CD4-positive, CD25-positive, alpha-beta regulatory T cell (primary cell): Measurements from ENCODE around the gene SPATA20. TPM values are rescaled to one million over a fixed set of nuclear protein-coding genes. Genes with fewer than 3 reads are reported as not detected.

Experiments
- ATAC-seq, 2 donors: fragments of 150-1000 bp; cut with Tn5 transposase; one replicate each; pipeline ENCODE4 v1.10.0; 2021; ENCODE audit warnings: low read depth in 2 of 2, moderate number of reproducible peaks in 2 of 2, moderate library complexity in 1 of 2
- DNase-seq, 3 donors: peaks; one replicate each; pipeline versions ENCODE4 v3.0.0 to v3.0.0-alpha.2; 2012 to 2022; ENCODE audit warnings: mixed read lengths in 1 of 3
- H3K27ac ChIP-seq: one replicate; pipeline ENCODE4 v1.7.0; 2013; ENCODE audit warnings: mild to moderate bottlenecking, low read length; ENCODE audit not compliant: insufficient read depth, poor library complexity, severe bottlenecking
- H3K27me3 ChIP-seq: one replicate; pipeline ENCODE4 v1.7.0; 2013; ENCODE audit warnings: low read length; ENCODE audit not compliant: control insufficient read depth, insufficient read depth
- H3K36me3 ChIP-seq: one replicate; pipeline ENCODE4 v1.7.0; 2013; ENCODE audit warnings: mild to moderate bottlenecking, low read length, moderate library complexity; ENCODE audit not compliant: control insufficient read depth, insufficient read depth
- H3K4me1 ChIP-seq: 2 replicates; pipeline ENCODE4 v1.7.0; 2013; ENCODE audit warnings: mild to moderate bottlenecking, low read length; ENCODE audit not compliant: insufficient read depth, control insufficient read depth, poor library complexity, severe bottlenecking
- H3K4me3 ChIP-seq: one replicate; pipeline ENCODE4 v1.7.0; 2013; ENCODE audit warnings: low read depth, mild to moderate bottlenecking, low read length, moderate library complexity
- H3K9me3 ChIP-seq, 2 experiments: 1 replicate in 1 of 2; 2 replicates in 1 of 2; pipeline ENCODE4 v1.7.0; 2013; ENCODE audit warnings: low read length in 2 of 2, mild to moderate bottlenecking in 1 of 2, moderate library complexity in 1 of 2; ENCODE audit not compliant: control insufficient read depth in 2 of 2
- H3K27ac Mint-ChIP-seq, 3 donors: one replicate each; pipeline ENCODE4 v1.8.0; 2020 to 2022; ENCODE audit warnings: mild to moderate bottlenecking in 3 of 3, mixed read lengths in 3 of 3, moderate library complexity in 2 of 3
- H3K27me3 Mint-ChIP-seq: one replicate; pipeline ENCODE4 v1.8.0; 2022; ENCODE audit warnings: mild to moderate bottlenecking, mixed read lengths
- H3K36me3 Mint-ChIP-seq: one replicate; pipeline ENCODE4 v1.8.0; 2020; ENCODE audit warnings: mixed read lengths
- H3K4me1 Mint-ChIP-seq, 4 donors: one replicate each; pipeline ENCODE4 v1.8.0; 2020 to 2022; ENCODE audit warnings: mixed read lengths in 4 of 4, mild to moderate bottlenecking in 1 of 4
- H3K4me3 Mint-ChIP-seq, 4 donors: one replicate each; pipeline ENCODE4 v1.8.0; 2020 to 2022; ENCODE audit warnings: mild to moderate bottlenecking in 4 of 4, mixed read lengths in 4 of 4, moderate library complexity in 3 of 4
- H3K9me3 Mint-ChIP-seq, 7 donors: one replicate each; pipeline ENCODE4 v1.8.0; 2020 to 2022; ENCODE audit warnings: mixed read lengths in 7 of 7, mild to moderate bottlenecking in 3 of 7, moderate library complexity in 2 of 7
- polyA plus RNA-seq, 4 donors: library from polyadenylated mRNA; unstranded; fragments of 300-500 nt; fragmentation: Illumina TruSeq; gene quantifications; one replicate each; pipeline ENCODE4 v1.2.3, GENCODE V29; 2021
- total RNA-seq: library from RNA; stranded (reverse); gene quantifications from one replicate; pipeline ENCODE4 v1.2.3, GENCODE V29; 2022

Gene SPATA20
- total and polyA plus RNA-seq, 5 donors from 2014 or later, result 5.8 to 26.8 (median 6.7) TPM

DNA sequence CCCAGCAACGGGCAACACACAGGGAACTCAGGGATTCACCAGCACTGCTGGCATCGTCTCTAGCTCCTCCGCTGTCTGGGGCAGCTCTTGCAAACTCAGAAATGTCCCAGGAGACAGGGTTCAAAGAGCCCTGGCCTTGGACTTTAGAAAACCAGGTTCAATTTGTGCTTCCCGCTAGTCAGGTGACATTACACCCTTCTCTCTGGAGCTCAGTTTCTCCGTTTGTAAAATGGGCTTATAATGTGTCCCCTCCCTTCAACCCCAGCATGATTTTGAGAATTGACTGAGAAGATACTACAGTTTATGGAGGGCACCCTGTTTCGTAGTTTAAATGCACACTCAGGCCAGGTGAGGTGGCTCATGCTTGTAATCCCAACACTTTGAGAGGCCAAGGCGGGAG lies 40.7 kb upstream of the SPATA20 start:
- no peak for ATAC-seq
- no peak for DNase-seq
- Mint-ChIP-seq H3K9me3 (no peaks in the 10 kb centered on the region), H3K4me3 (peak overlapping the region; percentile 22 to 83 (median 68)), H3K27me3 (peaks cover 14% of the 10 kb centered on the region), H3K4me1 (peaks cover 12 to 40% (median 21%) of the 10 kb centered on the region in 4 donors), H3K27ac (peak overlapping the region in 2 of 3 donors; percentile 52 to 81), H3K36me3 (no peaks in the 10 kb centered on the region)
- Histone ChIP-seq H3K27ac (no peak overlapping the region), H3K36me3 (no peaks in the 10 kb centered on the region), H3K27me3 (no peaks in the 10 kb centered on the region), H3K4me3 (no peak overlapping the region), H3K4me1 (peaks cover 33% of the 10 kb centered on the region), H3K9me3 (no peaks in the 10 kb centered on the region)

DNA sequence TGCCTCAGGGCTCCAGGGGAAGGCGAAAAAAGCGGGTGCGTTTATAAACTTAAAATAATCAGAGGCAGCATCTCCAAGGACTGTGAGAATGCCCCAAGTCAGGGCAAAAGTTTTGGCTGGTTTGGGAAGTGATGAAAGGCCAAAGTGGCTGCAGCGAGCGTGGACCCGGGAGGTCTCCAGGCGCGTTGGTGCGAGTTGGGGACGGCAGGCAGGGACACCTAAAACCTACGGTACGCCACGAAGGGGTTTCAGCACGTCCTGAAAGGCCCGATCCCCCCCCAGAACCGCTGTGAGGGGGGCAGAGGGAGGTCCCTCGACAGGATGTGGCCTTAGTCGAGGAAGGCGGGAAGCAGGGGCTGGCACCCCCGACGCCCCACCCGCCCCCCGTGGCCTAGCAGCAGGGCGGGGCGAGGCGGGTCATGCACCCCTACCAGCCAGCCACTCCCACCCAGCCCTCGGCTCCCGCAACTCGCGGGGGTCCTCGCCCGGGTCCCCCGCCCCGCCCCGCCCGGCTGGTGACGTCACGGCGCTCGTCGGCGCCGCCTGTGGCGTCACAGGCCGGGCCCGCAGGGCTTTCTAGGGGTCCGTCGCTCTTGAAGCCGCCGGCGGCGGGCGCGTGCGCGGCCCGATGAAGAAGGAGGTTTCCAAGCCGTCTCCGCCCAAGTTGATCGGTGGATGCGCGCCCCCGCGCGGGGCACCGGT lies 39.0 kb upstream of the SPATA20 start, which contains the start of gene MYCBPAP:
Gene MYCBPAP, plus strand, starts transcription at position 569 of the 702 bp plus-strand sequence. CDS start 236 bp downstream, outside the sequence.
- no peaks in the 10 kb centered on the region for H3K9me3 ChIP-seq
- Mint-ChIP-seq H3K4me3 (peak within 1 kb of the TSS; percentile 90 to 99 (median 94)), H3K4me1 (peaks cover 14 to 51% (median 30%) of the 10 kb centered on the region in 4 donors), H3K36me3 (no peaks in the 10 kb centered on the region), H3K27ac (peak within 1 kb of the TSS; percentile 92 to 98 (median 95)), H3K9me3 (no peaks in the 10 kb centered on the region), H3K27me3 (peaks cover 14% of the 10 kb centered on the region)
- peak within 1 kb of the TSS; percentile 81 for H3K27ac ChIP-seq
- peaks cover 37% of the 10 kb centered on the region for H3K4me1 ChIP-seq
- peak; percentile 67 for ATAC-seq
- H3K36me3 ChIP-seq, result no peaks in the 10 kb centered on the region
- DNase-seq, result peak; percentile 78 to 89 (median 82)
- peak within 1 kb of the TSS; percentile 73 for H3K4me3 ChIP-seq
- no peaks in the 10 kb centered on the region for H3K27me3 ChIP-seq

DNA sequence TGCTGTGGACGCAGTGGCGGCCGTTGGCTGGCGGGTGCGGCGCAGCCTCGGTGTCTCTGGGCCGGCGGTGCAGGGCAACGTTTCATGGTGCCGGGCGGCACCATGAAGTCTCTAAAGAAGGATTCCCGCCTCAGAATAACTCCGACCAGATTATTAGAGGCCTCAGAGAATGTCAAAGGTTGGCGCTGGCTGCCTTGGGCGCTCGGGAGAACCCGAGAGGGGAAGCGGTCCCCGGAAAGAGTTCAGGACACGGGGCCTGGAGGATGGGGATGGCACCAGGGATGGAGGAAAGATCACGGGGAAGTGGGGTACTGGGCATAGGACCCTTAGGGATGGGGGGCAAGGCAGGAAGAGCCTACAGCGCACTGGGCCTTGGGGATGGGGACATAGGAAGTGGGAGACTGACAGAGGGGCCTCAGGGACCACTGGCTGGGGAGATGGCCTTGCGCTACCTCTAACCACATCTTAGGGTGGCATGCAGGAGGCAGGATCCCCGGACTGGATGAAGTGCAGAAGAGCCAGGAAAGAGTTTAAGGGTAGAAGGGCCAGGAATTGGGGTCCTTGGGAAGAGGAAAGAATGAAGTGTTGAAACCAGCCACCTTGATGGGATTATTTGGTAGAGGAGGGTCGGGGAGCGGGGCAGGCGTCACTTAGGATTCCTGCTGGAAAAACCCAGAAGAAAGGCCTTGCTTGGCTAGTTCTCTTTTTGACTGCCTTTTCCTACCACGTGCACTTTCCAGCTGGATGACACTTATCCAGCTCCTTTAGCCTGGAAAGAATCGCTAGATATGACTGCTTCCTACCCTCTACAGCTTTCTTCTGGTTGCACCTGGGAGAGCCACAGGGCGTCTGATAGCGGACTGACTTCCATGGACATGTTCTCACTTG lies 38.2 kb upstream of the SPATA20 start:
- no peak for ATAC-seq
- Mint-ChIP-seq H3K4me1 (peaks cover 14 to 49% (median 30%) of the 10 kb centered on the region in 4 donors), H3K36me3 (no peaks in the 10 kb centered on the region), H3K4me3 (peak overlapping the region; percentile 90 to 99 (median 94)), H3K27ac (peak overlapping the region; percentile 14 to 92 (median 90)), H3K27me3 (peaks cover 14% of the 10 kb centered on the region), H3K9me3 (no peaks in the 10 kb centered on the region)
- Histone ChIP-seq H3K4me3 (peak overlapping the region; percentile 73), H3K9me3 (no peaks in the 10 kb centered on the region), H3K4me1 (peaks cover 37% of the 10 kb centered on the region), H3K27ac (peak overlapping the region; percentile 81), H3K36me3 (no peaks in the 10 kb centered on the region), H3K27me3 (no peaks in the 10 kb centered on the region)
- DNase-seq, result no peak

DNA sequence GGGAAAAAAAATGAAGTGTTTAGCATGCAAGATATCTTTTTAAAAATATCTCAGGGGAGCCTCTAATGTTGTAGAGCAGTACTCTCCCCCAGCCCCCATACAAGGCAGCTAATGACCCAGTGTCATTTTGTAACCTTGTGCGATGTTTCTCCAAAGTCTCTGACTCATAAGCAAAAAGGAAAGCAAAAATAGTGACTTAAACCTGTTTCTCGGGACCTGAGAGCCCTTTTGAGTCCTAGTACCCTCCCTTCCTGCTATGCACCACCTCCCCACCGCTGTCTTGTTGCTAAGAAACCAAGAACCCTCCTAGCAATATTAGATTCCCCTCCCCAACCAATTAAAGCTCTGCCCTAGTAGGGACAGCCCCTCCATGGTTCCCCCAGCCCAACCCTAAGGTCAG lies 35.9 kb upstream of the SPATA20 start:
- peaks cover 1% of the 10 kb centered on the region for H3K27me3 Mint-ChIP-seq
- DNase-seq (peak; percentile 36 to 96 (median 68)), ATAC-seq (peak; percentile 75 to 76)
- peak overlapping the region; percentile 70 for H3K27ac ChIP-seq
- H3K9me3 ChIP-seq, result no peaks in the 10 kb centered on the region
- H3K4me3 ChIP-seq, result peak overlapping the region; percentile 61
- no peaks in the 10 kb centered on the region for H3K9me3 Mint-ChIP-seq
- H3K36me3 Mint-ChIP-seq, result no peaks in the 10 kb centered on the region
- no peaks in the 10 kb centered on the region for H3K27me3 ChIP-seq
- H3K36me3 ChIP-seq, result no peaks in the 10 kb centered on the region
- H3K27ac Mint-ChIP-seq, result peak overlapping the region; percentile 57 to 88 (median 84)
- peaks cover 17 to 44% (median 30%) of the 10 kb centered on the region in 4 donors for H3K4me1 Mint-ChIP-seq
- peak overlapping the region; percentile 68 to 86 (median 78) for H3K4me3 Mint-ChIP-seq
- H3K4me1 ChIP-seq, result peaks cover 37% of the 10 kb centered on the region

DNA sequence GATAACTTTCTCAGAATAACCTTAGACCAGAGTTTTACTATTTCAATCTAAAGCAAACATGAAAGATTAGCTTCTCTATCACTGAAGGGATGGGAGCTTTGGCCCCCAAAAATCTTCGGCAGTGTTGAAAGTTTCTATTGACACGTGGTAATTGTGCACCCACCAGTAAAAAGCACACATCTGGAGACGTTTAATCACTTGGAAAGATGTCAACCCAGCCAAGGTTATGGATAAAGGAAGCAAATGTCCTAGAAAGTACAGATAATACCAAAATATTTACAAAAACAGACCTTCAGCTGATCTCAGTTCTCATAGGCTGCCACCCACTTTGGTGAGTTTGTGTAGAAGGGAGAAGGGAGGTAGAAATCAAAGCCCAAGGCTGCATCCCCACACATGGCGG lies 33.5 kb upstream of the SPATA20 start:
- Histone ChIP-seq H3K9me3 (no peaks in the 10 kb centered on the region), H3K4me3 (no peak overlapping the region), H3K27me3 (no peaks in the 10 kb centered on the region), H3K27ac (no peak overlapping the region), H3K36me3 (no peaks in the 10 kb centered on the region), H3K4me1 (peaks cover 29% of the 10 kb centered on the region)
- H3K36me3 Mint-ChIP-seq, result no peaks in the 10 kb centered on the region
- ATAC-seq (no peak), DNase-seq (no peak)
- peaks cover 15 to 46% (median 31%) of the 10 kb centered on the region in 4 donors for H3K4me1 Mint-ChIP-seq
- no peaks in the 10 kb centered on the region for H3K9me3 Mint-ChIP-seq
- H3K27ac Mint-ChIP-seq, result no peak overlapping the region
- no peak overlapping the region for H3K4me3 Mint-ChIP-seq
- H3K27me3 Mint-ChIP-seq, result no peaks in the 10 kb centered on the region

DNA sequence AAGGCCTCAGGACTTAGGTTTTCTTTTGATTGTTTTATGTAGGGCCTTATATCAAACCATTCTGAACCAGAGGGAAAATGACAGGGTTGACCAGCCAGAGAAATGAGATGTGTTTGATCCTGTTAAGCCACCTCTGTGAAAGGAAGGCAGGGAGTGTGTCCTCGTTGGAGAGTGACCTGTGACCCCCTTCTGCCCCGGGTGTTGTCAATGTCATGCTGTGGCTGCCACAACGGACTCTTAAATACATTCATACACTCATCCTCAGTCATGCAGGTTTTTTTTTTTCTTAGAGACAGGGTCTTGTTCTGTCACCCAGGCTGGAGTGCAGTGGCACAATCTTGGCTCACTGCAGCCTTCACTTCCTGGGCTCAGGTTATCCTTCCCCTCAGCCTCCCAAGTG lies 32.6 kb upstream of the SPATA20 start:
- Histone ChIP-seq H3K4me1 (peaks cover 22% of the 10 kb centered on the region), H3K27ac (no peak overlapping the region), H3K36me3 (no peaks in the 10 kb centered on the region), H3K9me3 (no peaks in the 10 kb centered on the region), H3K27me3 (no peaks in the 10 kb centered on the region), H3K4me3 (no peak overlapping the region)
- peaks cover 15 to 39% (median 27%) of the 10 kb centered on the region in 4 donors for H3K4me1 Mint-ChIP-seq
- ATAC-seq (no peak), DNase-seq (no peak)
- no peaks in the 10 kb centered on the region for H3K36me3 Mint-ChIP-seq
- H3K9me3 Mint-ChIP-seq, result no peaks in the 10 kb centered on the region
- peak overlapping the region in 1 of 3 donors; percentile 43 for H3K27ac Mint-ChIP-seq
- H3K27me3 Mint-ChIP-seq, result no peaks in the 10 kb centered on the region
- peak overlapping the region in 1 of 4 donors; percentile 43 for H3K4me3 Mint-ChIP-seq

DNA sequence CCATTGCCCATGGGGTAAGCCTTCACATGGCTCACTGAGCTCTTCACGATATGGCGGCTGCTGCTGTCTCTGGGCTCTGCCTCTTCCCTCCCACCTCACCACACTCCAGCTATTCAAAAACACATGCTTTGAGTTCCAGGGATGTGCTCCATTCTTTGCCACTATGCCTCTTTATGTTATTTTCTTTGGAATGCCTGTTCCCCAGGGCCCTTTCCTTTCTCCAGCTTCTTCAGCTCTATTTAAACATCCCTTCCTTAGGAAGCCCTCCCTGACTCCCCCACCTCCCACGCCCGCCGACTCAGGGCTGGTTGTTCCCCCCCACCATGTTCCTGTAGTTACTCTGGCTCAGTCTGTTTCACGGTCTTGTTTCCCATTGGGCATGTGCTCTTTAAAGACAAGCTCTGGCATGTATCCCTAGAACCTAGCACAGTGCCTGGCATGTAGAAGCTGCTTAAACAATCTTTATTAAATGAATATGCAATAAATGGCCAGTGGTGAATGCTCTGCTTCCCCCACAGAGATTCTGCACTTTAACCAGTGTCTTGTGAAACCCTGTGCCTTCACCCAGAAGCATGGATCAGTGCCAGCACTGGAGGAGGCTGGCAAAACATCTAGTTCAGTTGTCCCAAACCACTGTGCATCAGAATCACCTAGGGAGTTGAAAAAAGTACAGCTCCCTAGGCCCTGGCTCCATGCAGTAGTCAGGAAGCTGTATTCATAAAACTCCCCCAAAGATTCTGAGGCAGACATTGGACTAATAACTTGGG lies 31.9 kb upstream of the SPATA20 start:
- H3K4me3 Mint-ChIP-seq, result peak overlapping the region in 1 of 4 donors; percentile 23
- H3K4me1 Mint-ChIP-seq, result peaks cover 11 to 32% (median 20%) of the 10 kb centered on the region in 4 donors
- Histone ChIP-seq H3K36me3 (no peaks in the 10 kb centered on the region), H3K27ac (no peak overlapping the region), H3K4me1 (peaks cover 15% of the 10 kb centered on the region), H3K4me3 (no peak overlapping the region), H3K9me3 (no peaks in the 10 kb centered on the region), H3K27me3 (no peaks in the 10 kb centered on the region)
- H3K36me3 Mint-ChIP-seq, result no peaks in the 10 kb centered on the region
- H3K27ac Mint-ChIP-seq, result peak overlapping the region in 1 of 3 donors; percentile 32
- H3K9me3 Mint-ChIP-seq, result no peaks in the 10 kb centered on the region
- no peaks in the 10 kb centered on the region for H3K27me3 Mint-ChIP-seq
- DNase-seq (no peak), ATAC-seq (no peak)
